ES-I3 (cell line): Measurements from ENCODE around the gene BPIFB2.

Experiments
- H3K36me3 ChIP-seq: 2 replicates; pipeline ENCODE4 v1.6.1; 2013; ENCODE audit warnings: mild to moderate bottlenecking, low read length, control low read depth, moderate library complexity; ENCODE audit not compliant: insufficient read depth
- H3K4me1 ChIP-seq: 2 replicates; pipeline ENCODE4 v1.6.1; 2013; ENCODE audit warnings: mild to moderate bottlenecking, control low read depth, low read length; ENCODE audit not compliant: insufficient read depth
- H3K9ac ChIP-seq: 2 replicates; pipeline ENCODE4 v1.6.1; 2013; ENCODE audit warnings: low read depth, mild to moderate bottlenecking, low read length, moderate library complexity
- H3K9me3 ChIP-seq: 2 replicates; pipeline ENCODE4 v1.6.1; 2013; ENCODE audit warnings: mild to moderate bottlenecking, low read length, moderate library complexity; ENCODE audit not compliant: control insufficient read depth, insufficient read depth

The BPIFB2 gene

DNA sequence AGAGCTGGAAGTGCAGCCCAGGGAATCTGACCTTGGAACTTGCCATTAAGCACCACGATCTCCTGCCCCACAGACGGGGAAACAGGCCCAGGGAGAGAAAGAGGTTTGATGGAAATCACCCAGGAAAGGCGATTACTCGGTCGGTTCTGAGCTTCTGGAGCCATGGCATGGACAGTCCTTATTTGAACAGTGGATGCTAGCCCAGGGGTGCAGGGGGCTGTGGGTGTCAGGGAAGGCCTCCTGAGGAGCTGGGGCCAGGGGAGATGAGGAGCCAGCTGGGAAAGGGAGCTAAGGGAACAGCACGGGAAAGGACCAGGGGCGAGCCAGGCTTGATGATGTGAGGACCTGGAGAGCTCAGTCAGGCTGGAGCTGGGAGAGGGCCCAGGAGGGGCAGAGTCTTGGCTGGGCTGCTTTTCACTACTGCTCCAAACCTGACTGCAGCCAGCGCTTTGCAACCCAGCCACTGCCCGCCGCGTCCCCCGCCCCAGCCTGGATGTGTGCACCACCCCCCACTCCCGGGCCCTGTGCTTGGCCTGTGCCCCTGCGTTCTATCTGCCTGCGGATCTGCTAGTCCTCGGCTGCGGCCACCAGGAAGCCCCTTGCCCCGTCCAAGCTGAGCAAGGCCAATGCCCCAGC lies 21.1 kb upstream of the BPIFB2 start:
- Histone ChIP-seq H3K9ac (no peak overlapping the region), H3K36me3 (no peaks in the 10 kb centered on the region), H3K4me1 (no peaks in the 10 kb centered on the region; the same call in 1 of the 2 replicates), H3K9me3 (no peaks in the 10 kb centered on the region)

DNA sequence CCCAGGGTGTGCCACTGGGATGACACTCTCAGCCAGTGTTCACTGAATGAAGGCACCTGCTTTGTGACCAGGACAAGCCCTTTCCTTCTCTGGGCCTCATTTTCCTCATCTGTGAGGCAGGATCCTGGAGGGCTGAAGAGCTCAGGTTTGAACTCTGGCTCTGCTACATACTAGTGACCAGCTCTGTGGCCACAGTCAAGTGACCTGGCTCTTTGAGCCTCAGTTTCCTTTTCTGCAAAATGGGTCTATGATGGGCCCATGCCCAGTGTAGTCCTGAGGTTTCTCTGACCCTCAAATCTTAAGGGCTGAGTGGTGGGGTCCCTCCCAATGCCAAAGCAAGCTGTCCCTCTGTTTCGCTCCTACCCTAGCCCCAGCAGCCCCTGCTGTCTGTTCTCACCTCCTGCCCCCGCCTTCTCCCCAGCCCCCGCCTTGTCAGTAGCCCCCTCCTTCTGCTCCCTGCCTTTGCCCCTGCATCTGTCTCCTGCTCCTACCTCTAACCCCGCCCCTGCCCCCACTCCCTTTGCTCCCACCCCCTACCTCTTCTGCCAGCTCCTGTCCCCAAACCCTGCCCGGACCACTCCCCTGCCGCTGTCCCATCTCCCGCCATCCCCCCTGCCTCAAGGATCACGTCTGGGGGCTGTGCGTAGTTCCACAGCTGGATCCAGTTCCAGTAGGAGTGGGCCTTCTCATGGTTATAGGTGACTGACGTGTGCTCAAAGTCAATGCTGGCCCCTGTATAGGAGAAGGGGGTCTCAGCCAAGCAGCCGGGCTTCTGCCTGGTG lies 20.3 kb upstream of the BPIFB2 start:
- no peaks in the 10 kb centered on the region; the same call in 1 of the 2 replicates for H3K4me1 ChIP-seq

GRCh38 chr20:32988008-32988407 lies 19.5 kb upstream of the BPIFB2 start:
- Histone ChIP-seq H3K4me1 (no peaks in the 10 kb centered on the region; the same call in 1 of the 2 replicates), H3K9me3 (no peaks in the 10 kb centered on the region), H3K9ac (no peak overlapping the region)

More for the DNA sequence above, 20.3 kb upstream of the BPIFB2 start:
- Histone ChIP-seq H3K9ac (no peak overlapping the region), H3K9me3 (no peaks in the 10 kb centered on the region), H3K36me3 (no peaks in the 10 kb centered on the region)

DNA sequence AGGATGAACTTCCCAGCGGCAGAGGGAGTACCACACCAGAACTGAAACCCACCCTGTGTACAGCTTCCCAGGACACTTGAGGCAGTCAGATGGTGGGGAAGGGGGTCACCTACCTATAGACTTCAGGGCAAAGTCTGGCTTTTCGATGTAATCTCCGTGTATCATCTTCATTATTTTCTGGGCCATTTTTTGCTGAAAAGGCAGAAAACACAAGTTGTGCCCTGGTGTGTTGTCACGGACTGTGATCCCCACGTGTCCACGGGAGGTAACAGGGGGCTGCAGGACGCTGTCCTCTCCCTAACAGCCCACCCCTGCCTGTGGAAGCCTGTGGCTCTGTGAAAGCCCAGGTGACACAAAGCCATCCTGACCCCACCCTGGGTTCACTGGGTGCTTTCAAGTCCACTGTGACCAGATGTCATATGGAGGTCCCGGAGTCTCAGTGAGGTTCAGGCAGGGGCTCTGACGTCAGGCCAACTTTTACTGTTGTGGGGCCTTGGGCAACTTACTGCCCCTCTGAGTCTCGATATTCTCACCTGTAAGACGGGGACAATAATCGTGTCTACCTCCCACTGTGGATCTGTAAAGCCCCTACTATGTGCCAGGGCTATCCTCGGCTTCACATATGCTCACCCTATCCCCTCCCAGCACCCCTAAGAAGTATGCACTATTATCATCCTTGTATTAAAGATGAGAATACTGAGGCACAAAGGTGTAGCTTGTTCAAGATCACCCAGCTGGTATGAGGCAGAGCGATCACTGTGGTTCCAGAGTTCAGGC lies 17.8 kb upstream of the BPIFB2 start:
- H3K4me1 ChIP-seq: no peaks in the 10 kb centered on the region; the same call in 1 of the 2 replicates
- no peaks in the 10 kb centered on the region for H3K9me3 ChIP-seq
- H3K36me3 ChIP-seq: no peaks in the 10 kb centered on the region
- H3K9ac ChIP-seq: no peak overlapping the region

More at GRCh38 chr20:32988008-32988407, 19.5 kb upstream of the BPIFB2 start:
- H3K36me3 ChIP-seq: no peaks in the 10 kb centered on the region

DNA sequence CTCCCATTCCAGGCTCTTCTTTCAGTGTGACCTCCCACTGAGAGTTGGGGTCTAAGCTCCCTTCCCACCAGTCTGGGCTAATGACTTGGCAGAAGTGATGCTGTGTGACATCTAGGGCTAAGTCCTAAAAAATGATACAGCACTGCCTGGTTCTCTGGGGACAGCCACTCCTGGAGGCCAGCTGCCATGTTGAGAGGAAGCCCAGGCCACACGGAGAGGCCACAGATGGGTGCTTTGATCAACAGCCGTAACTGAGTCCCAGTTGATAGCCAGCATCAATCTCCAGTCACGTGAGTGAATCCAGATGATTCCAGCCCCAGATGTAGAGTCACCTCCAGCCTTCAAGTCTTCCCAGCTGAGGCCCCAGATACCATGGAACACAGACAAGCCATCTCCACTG lies 17.1 kb upstream of the BPIFB2 start:
- Histone ChIP-seq H3K9me3 (no peaks in the 10 kb centered on the region), H3K9ac (no peak overlapping the region)

GRCh38 chr20:32991383-32991782 lies 16.1 kb upstream of the BPIFB2 start:
- Histone ChIP-seq H3K9ac (no peak overlapping the region), H3K4me1 (no peaks in the 10 kb centered on the region), H3K9me3 (no peaks in the 10 kb centered on the region), H3K36me3 (no peaks in the 10 kb centered on the region)

More for the DNA sequence above, 17.1 kb upstream of the BPIFB2 start:
- Histone ChIP-seq H3K4me1 (no peaks in the 10 kb centered on the region; the same call in 1 of the 2 replicates), H3K36me3 (no peaks in the 10 kb centered on the region)

GRCh38 chr20:32991792-32992641 lies 15.5 kb upstream of the BPIFB2 start:
- Histone ChIP-seq H3K36me3 (no peaks in the 10 kb centered on the region), H3K4me1 (no peaks in the 10 kb centered on the region), H3K9ac (no peak overlapping the region), H3K9me3 (no peaks in the 10 kb centered on the region)

- H3K36me3 ChIP-seq: no peaks in the 10 kb centered on the region
- H3K4me1 ChIP-seq: no peaks in the 10 kb centered on the region
- H3K9me3 ChIP-seq: no peaks in the 10 kb centered on the region
These were observed 13.9 kb upstream of the BPIFB2 start for GRCh38 chr20:32993496-32994050.

GRCh38 chr20:32995802-32996201 lies 11.7 kb upstream of the BPIFB2 start:
- Histone ChIP-seq H3K9ac (no peak overlapping the region), H3K9me3 (no peaks in the 10 kb centered on the region)

More at GRCh38 chr20:32993496-32994050, 13.9 kb upstream of the BPIFB2 start:
- H3K9ac ChIP-seq: no peak overlapping the region

GRCh38 chr20:32997431-32997830 lies 10.1 kb upstream of the BPIFB2 start:
- Histone ChIP-seq H3K9me3 (no peaks in the 10 kb centered on the region), H3K36me3 (no peaks in the 10 kb centered on the region), H3K9ac (no peak overlapping the region), H3K4me1 (no peaks in the 10 kb centered on the region; the same call in 1 of the 2 replicates)

More at GRCh38 chr20:32995802-32996201, 11.7 kb upstream of the BPIFB2 start:
- no peaks in the 10 kb centered on the region for H3K36me3 ChIP-seq
- H3K4me1 ChIP-seq: no peaks in the 10 kb centered on the region

GRCh38 chr20:32999603-33000250 lies 7.8 kb upstream of the BPIFB2 start:
- Histone ChIP-seq H3K36me3 (no peaks in the 10 kb centered on the region), H3K4me1 (no peaks in the 10 kb centered on the region; the same call in 1 of the 2 replicates), H3K9ac (no peak overlapping the region), H3K9me3 (no peaks in the 10 kb centered on the region)

- Histone ChIP-seq H3K9ac (no peak overlapping the region), H3K9me3 (peaks cover 5% of the 10 kb centered on the region; the same call in 1 of the 2 replicates), H3K36me3 (no peaks in the 10 kb centered on the region), H3K4me1 (no peaks in the 10 kb centered on the region; the same call in 1 of the 2 replicates)
These were observed 6.6 kb upstream of the BPIFB2 start for GRCh38 chr20:33000802-33001466.
